Gastroesophageal sphincter (tissue), 2 donors: ENCODE results near the gene LDHAL6B.

Experiments
- EP300 ChIP-seq: sonication (generic); formaldehyde crosslinking; IDR thresholded peaks from one replicate; pipeline ENCODE4 v1.6.1; 2017; ENCODE audit warnings: antibody characterized with exemption, mild to moderate bottlenecking
- POLR2AphosphoS5 ChIP-seq: sonication (generic); formaldehyde crosslinking; IDR thresholded peaks from one replicate; pipeline ENCODE4 v1.6.1; 2017; ENCODE audit warnings: antibody characterized with exemption

DNA sequence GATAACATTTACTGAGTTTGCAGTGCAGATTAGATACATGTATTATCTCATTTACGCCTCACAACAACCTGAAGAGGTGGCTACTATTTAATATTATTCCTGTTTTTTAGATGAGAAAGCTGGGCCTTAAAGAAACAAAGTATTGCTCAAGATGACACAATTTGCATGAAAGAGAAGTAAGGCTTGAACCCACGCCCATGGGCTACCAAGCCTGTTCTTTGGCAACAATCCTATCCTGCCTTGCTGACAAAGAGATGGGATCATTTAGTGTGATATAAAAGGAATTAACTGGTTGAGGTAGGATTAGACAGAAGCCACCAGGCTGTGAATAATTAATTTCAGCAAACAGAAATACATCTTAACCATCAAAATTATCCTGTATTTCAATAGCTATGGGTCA, 9.2 kb upstream of the LDHAL6B start:
- TF ChIP-seq POLR2AphosphoS5 (no peak), EP300 (no peak)
